ENCODE measurements around the gene SLU7. TPM values are rescaled to one million over a fixed set of nuclear protein-coding genes. Genes with fewer than 3 reads are reported as not detected.
A peak's percentile ranks its signal among the peaks of the same experiment; 100 is the strongest.

The SLU7 gene
- total RNA-seq, 2 experiments from 2014 or later: 32.2 to 46.2 TPM

GRCh38 chr5:160466116-160466515 lies 47.2 kb upstream of the SLU7 start:
- no peaks in the 10 kb centered on the region for H3K9me3 ChIP-seq (ENCODE audit: low read length)
- POLR2A ChIA-PET: interaction anchor here (0.8 to 3.2 kb wide), 7 partner anchors 23 to 47 kb away, joined by 3 to 26 read pairs (median 7); partner anchors contain the start of genes PTTG1 and SLU7
- H3K27ac ChIP-seq (ENCODE audit: low read depth, low read length, poor library complexity, severe bottlenecking): no peak overlapping the region
- peaks cover 65% of the 10 kb centered on the region for H3K4me1 ChIP-seq (ENCODE audit: insufficient read depth, low read length, poor library complexity, severe bottlenecking)
- TF ChIP-seq EZH2phosphoT487 (IDR thresholded peaks at IDR 0.05; ENCODE audit: borderline replicate concordance, low read depth, low read length): no peak
- TF ChIP-seq CTCF (conservative IDR thresholded peaks at IDR 0.05; ENCODE audit: low read length): no peak
- no peak for DNase-seq (ENCODE audit: low spot score)
- CTCF ChIA-PET (ENCODE audit: unreplicated experiment): interaction anchor here (1.4 kb wide), 1 partner anchor 26 kb away, joined by 9 read pairs; no protein-coding TSS in a partner anchor
- intact Hi-C loops (cut with micrococcal nuclease; ENCODE audit: unreplicated experiment): loop anchor here (5.0 kb wide), 1 partner anchor 1259 kb away; the partner anchor contains the start of gene RNF145
- peaks cover 29% of the 10 kb centered on the region; the same call in 1 of the 2 replicates for H3K79me2 ChIP-seq (ENCODE audit: insufficient read depth, low read depth, low read length)
- H3K4me2 ChIP-seq (ENCODE audit: low read length): peak overlapping the region; percentile 93
- no TSS peak for BruUV-seq (replicated peaks)
- H4K20me1 ChIP-seq (ENCODE audit: insufficient read depth, low read length): no peaks in the 10 kb centered on the region
- no peak overlapping the region for H3K4me3 ChIP-seq (ENCODE audit: low read depth, low read length, poor library complexity, severe bottlenecking)
- no peaks in the 10 kb centered on the region for H3K9me2 ChIP-seq (ENCODE audit: insufficient read depth, low read length)
- no peak overlapping the region for H2AFZ ChIP-seq (ENCODE audit: low read length)
- no peaks in the 10 kb centered on the region for H3K36me3 ChIP-seq (ENCODE audit: insufficient read depth, low read length)

GRCh38 chr5:160464466-160464797 lies 45.6 kb upstream of the SLU7 start:
- H3K27ac ChIP-seq (ENCODE audit: low read depth, low read length, poor library complexity, severe bottlenecking): no peak overlapping the region
- H3K4me1 ChIP-seq (ENCODE audit: insufficient read depth, low read length, poor library complexity, severe bottlenecking): peaks cover 49% of the 10 kb centered on the region
- ChIA-PET CTCF (ENCODE audit: unreplicated experiment) (interaction anchor here (0.6 to 2.2 kb wide), 2 partner anchors 26 to 1263 kb away, joined by 3 to 8 read pairs; no protein-coding TSS in a partner anchor), POLR2A (interaction anchor here (1.0 to 2.3 kb wide), 4 partner anchors 25 to 47 kb away, joined by 5 to 13 read pairs (median 6); no protein-coding TSS in a partner anchor)
- H2AFZ ChIP-seq (ENCODE audit: low read length): peak overlapping the region; percentile 72
- H3K9me2 ChIP-seq (ENCODE audit: insufficient read depth, low read length): no peaks in the 10 kb centered on the region
- DNase-seq (ENCODE audit: low spot score): no peak
- peak overlapping the region; percentile 27 for H3K4me2 ChIP-seq (ENCODE audit: low read length)
- no peaks in the 10 kb centered on the region for H4K20me1 ChIP-seq (ENCODE audit: insufficient read depth, low read length)
- no peak overlapping the region for H3K4me3 ChIP-seq (ENCODE audit: low read depth, low read length, poor library complexity, severe bottlenecking)
- TF ChIP-seq CTCF (conservative IDR thresholded peaks at IDR 0.05; ENCODE audit: low read length) (no peak), EZH2phosphoT487 (IDR thresholded peaks at IDR 0.05; ENCODE audit: borderline replicate concordance, low read depth, low read length) (no peak)
- no peaks in the 10 kb centered on the region for H3K9me3 ChIP-seq (ENCODE audit: low read length)
- intact Hi-C loops (cut with micrococcal nuclease; ENCODE audit: unreplicated experiment): no loop called here
- no TSS peak for BruUV-seq (replicated peaks)
- H3K36me3 ChIP-seq (ENCODE audit: insufficient read depth, low read length): no peaks in the 10 kb centered on the region
- peaks cover 12% of the 10 kb centered on the region; the same call in 1 of the 2 replicates for H3K79me2 ChIP-seq (ENCODE audit: insufficient read depth, low read depth, low read length)

Measured in OCI-LY7 (cell line).